PC-9 (cell line): ENCODE measurements around the gene GALT.

ENCODE experiments used
- CTCF ChIP-seq: fragments of 200-600 bp; sonication (generic); conservative IDR thresholded peaks from 2 replicates; pipeline ENCODE4 v1.6.1; 2017; ENCODE audit warnings: mixed run types, antibody characterized with exemption, mild to moderate bottlenecking, moderate library complexity
- EZH2 ChIP-seq: fragments of 200-600 bp; sonication (generic); IDR thresholded peaks from 2 replicates; pipeline ENCODE4 v1.8.0; 2017; ENCODE audit warnings: antibody characterized with exemption, low read depth

- TF ChIP-seq CTCF (no peak), EZH2 (no peak)
Observed at GRCh38 chr9:34662526-34663302, 16.2 kb downstream of the GALT start, which contains the start of gene CCL27.
